SK-N-SH treated with all-trans-retinoic acid at 6 μM for 48 hours (cell line): ENCODE measurements around the gene RRAS2.

ENCODE experiments used
- ARNTL ChIP-seq: fragments of 450-650 bp; formaldehyde crosslinking; IDR thresholded peaks from 2 replicates; pipeline ENCODE4 v1.5.0; 2020; ENCODE audit warnings: low read depth, mild to moderate bottlenecking, moderate library complexity, borderline replicate concordance
- ESRRG ChIP-seq: fragments of 250-450 bp; sonication (Bioruptor Pico); IDR thresholded peaks from 2 replicates; pipeline ENCODE4 v1.6.1; 2021; ENCODE audit warnings: mild to moderate bottlenecking
- GLIS3 ChIP-seq: fragments of 250-450 bp; sonication (Bioruptor Pico); IDR thresholded peaks from 2 replicates; pipeline ENCODE4 v1.5.0; 2020; ENCODE audit warnings: mild to moderate bottlenecking, moderate library complexity
- ISL1 ChIP-seq: fragments of 250-450 bp; sonication (Bioruptor Pico); IDR thresholded peaks from 2 replicates; pipeline ENCODE4 v2.1.2; 2022; ENCODE audit warnings: mild to moderate bottlenecking, moderate library complexity
- OSR1 ChIP-seq: fragments of 250-450 bp; sonication (Bioruptor Pico); IDR thresholded peaks from 2 replicates; pipeline ENCODE4 v1.8.0; 2022; ENCODE audit warnings: moderate library complexity, mild to moderate bottlenecking, inconsistent platforms
- SNAI2 ChIP-seq: fragments of 250-450 bp; sonication (Bioruptor Pico); IDR thresholded peaks from 2 replicates; pipeline ENCODE4 v1.5.0; 2020; ENCODE audit warnings: mild to moderate bottlenecking, moderate library complexity
- TCF4 ChIP-seq: fragments of 250-450 bp; sonication (Bioruptor Pico); IDR thresholded peaks from 2 replicates; pipeline ENCODE4 v1.8.0; 2021; ENCODE audit warnings: mild to moderate bottlenecking, moderate library complexity, borderline replicate concordance
- ZFP3 ChIP-seq: fragments of 250-450 bp; sonication (Bioruptor Pico); IDR thresholded peaks from 2 replicates; pipeline ENCODE4 v1.5.0; 2020; ENCODE audit warnings: mild to moderate bottlenecking, moderate library complexity
- ZNF565 ChIP-seq: fragments of 450-650 bp; formaldehyde crosslinking; conservative IDR thresholded peaks from 2 replicates; pipeline ENCODE4 v1.5.0; 2020; ENCODE audit warnings: low read depth, mild to moderate bottlenecking, moderate library complexity

DNA sequence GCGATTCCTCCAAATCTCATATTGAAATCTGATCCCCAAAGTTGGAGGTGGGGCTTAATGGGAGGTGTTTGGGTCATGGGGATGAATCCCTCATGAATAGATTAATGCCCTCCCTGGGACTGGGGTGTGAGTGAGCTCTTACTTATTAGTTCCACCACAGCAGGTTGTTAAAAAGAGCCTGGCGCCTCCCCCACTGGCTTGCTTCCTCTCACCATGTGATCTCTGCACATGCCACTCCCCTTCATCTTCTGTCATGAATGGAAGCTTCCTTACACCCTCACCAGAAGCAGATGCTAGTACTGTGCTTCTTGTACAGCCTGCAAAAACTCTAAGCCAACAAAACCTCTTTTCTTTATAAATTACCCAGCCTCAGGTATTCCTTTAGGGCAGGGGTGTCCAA, 8.8 kb downstream of the RRAS2 start:
- no peak for TF ChIP-seq OSR1
- TF ChIP-seq ARNTL (CRISPR knock-in tag), result no peak
- TF ChIP-seq ZNF565 (CRISPR knock-in tag), result no peak
- TF ChIP-seq SNAI2 (CRISPR knock-in tag), result no peak
- TF ChIP-seq ISL1 (CRISPR knock-in tag), result no peak
- no peak for TF ChIP-seq GLIS3 (CRISPR knock-in tag)
- TF ChIP-seq ESRRG (CRISPR knock-in tag), result no peak
- TF ChIP-seq TCF4, result no peak
- no peak for TF ChIP-seq ZFP3 (CRISPR knock-in tag)
